Endothelial cell of umbilical vein (primary cell): Measurements from ENCODE around the gene HDAC11. TPM values are rescaled to one million over a fixed set of nuclear protein-coding genes. Genes with fewer than 3 reads are reported as not detected.

Experiments used
- BruUV-seq: library from RNA; stranded (reverse); fragments of 400-500 nt; replicated peaks from 2 replicates; lab custom pipeline; 2021; lab: Mats Ljungman, UMichigan
- CTCF ChIA-PET: fragments of 300-600, 350-600 bp; sonication (Branson Sonifier 250); formaldehyde crosslinking; loops from one replicate; lab custom pipeline; 2021; ENCODE audit warnings: antibody characterized with exemption, inconsistent platforms; lab: Charles Lee
- POLR2A ChIA-PET: fragments of 300-600, 350-600 bp; sonication (Branson Sonifier 250); formaldehyde crosslinking; loops from one replicate; lab custom pipeline; 2021; ENCODE audit warnings: antibody characterized with exemption, inconsistent platforms; lab: Charles Lee
- DNase-seq: peaks from one replicate; pipeline ENCODE4 v3.0.0-alpha.2; 2011; ENCODE audit warnings: low read depth, low spot score
- FAIRE-seq: peaks from 2 replicates; lab custom pipeline; 2011; peaks lifted over from hg19 to GRCh38; lab: Jason Lieb, UNC
- H2AFZ ChIP-seq: 2 replicates; pipeline ENCODE4 v1.6.0; 2012; ENCODE audit warnings: low read depth, low read length, control low read depth, inconsistent platforms
- H3K27ac ChIP-seq: 2 replicates; pipeline ENCODE4 v1.5.1; 2011; ENCODE audit warnings: low read depth, mild to moderate bottlenecking, control low read depth, low read length, moderate library complexity; ENCODE audit not compliant: insufficient read depth
- H3K27me3 ChIP-seq, 2 experiments: 2 replicates each; pipeline versions ENCODE4 v1.6.0 to v1.6.1; 2011; ENCODE audit warnings: low read length in 2 of 2, mixed read lengths in 1 of 2; ENCODE audit not compliant: control insufficient read depth in 2 of 2, insufficient read depth in 2 of 2
- H3K36me3 ChIP-seq, 2 experiments: 2 replicates in 1 of 2; 3 replicates in 1 of 2; pipeline ENCODE4 v1.5.1; 2011; ENCODE audit warnings: low read length in 2 of 2, mild to moderate bottlenecking in 1 of 2, moderate library complexity in 1 of 2; ENCODE audit not compliant: control insufficient read depth in 2 of 2, insufficient read depth in 2 of 2; ENCODE audit errors: extremely low read depth in 1 of 2
- H3K4me1 ChIP-seq: 3 replicates; pipeline ENCODE4 v1.5.1; 2011; ENCODE audit warnings: mild to moderate bottlenecking, low read length; ENCODE audit not compliant: control insufficient read depth, insufficient read depth; ENCODE audit errors: extremely low read depth
- H3K4me2 ChIP-seq: 2 replicates; pipeline ENCODE4 v1.6.1; 2011; ENCODE audit warnings: low read length, control low read depth, mixed read lengths; ENCODE audit not compliant: insufficient read depth
- H3K4me3 ChIP-seq, 3 experiments: fragments of 200-600 bp in 1 of 3; sonication (generic), shearing (Covaris generic) in 1 of 3; replicated peaks in 1 of 3; 2 replicates each; pipeline ENCODE4 v1.5.1; 2011 to 2016; ENCODE audit warnings: control low read depth in 3 of 3, low read length in 3 of 3, mild to moderate bottlenecking in 2 of 3, inconsistent platforms in 1 of 3, low read depth in 1 of 3, moderate library complexity in 1 of 3; ENCODE audit not compliant: insufficient read depth in 1 of 3
- H3K79me2 ChIP-seq: 2 replicates; pipeline ENCODE4 v1.6.0; 2012; ENCODE audit warnings: low read length, inconsistent platforms; ENCODE audit not compliant: control insufficient read depth, insufficient read depth
- H3K9ac ChIP-seq: replicated peaks from 2 replicates; pipeline ENCODE3; 2011; ENCODE audit warnings: low read length, control low read depth; ENCODE audit not compliant: insufficient read depth; ENCODE audit errors: extremely low read depth
- H3K9me1 ChIP-seq: replicated peaks from 3 replicates; pipeline ENCODE4 v1.6.0; 2011; ENCODE audit warnings: mild to moderate bottlenecking, low read length; ENCODE audit not compliant: control insufficient read depth, insufficient read depth; ENCODE audit errors: extremely low read depth
- H3K9me3 ChIP-seq: replicated peaks from 2 replicates; pipeline ENCODE4 v1.5.1; 2012; ENCODE audit warnings: low read length, inconsistent platforms; ENCODE audit not compliant: control insufficient read depth, insufficient read depth
- H4K20me1 ChIP-seq: replicated peaks from 2 replicates; pipeline ENCODE3; 2011; ENCODE audit warnings: mild to moderate bottlenecking, low read length; ENCODE audit not compliant: control insufficient read depth, insufficient read depth; ENCODE audit errors: extremely low read depth
- CTCF ChIP-seq, 2 donors: IDR thresholded peaks; 1 replicate in 1 of 2; 2 replicates in 1 of 2; pipeline ENCODE4 v1.5.1; 2011; ENCODE audit warnings: low read length in 2 of 2, mild to moderate bottlenecking in 2 of 2, moderate library complexity in 2 of 2, control low read depth in 1 of 2, inconsistent platforms in 1 of 2, low read depth in 1 of 2; ENCODE audit not compliant: insufficient read depth in 1 of 2; ENCODE audit errors: extremely low read depth in 1 of 2
- EZH2 ChIP-seq: IDR thresholded peaks from 2 replicates; pipeline ENCODE4 v1.6.1; 2012; ENCODE audit warnings: borderline replicate concordance, low read depth, mild to moderate bottlenecking, moderate library complexity, low read length, inconsistent platforms; ENCODE audit not compliant: severe bottlenecking
- FOS ChIP-seq: IDR thresholded peaks from 2 replicates; pipeline ENCODE4 v1.6.1; 2011; ENCODE audit warnings: mild to moderate bottlenecking, low read length, moderate library complexity, borderline replicate concordance; ENCODE audit not compliant: insufficient read depth
- GATA2 ChIP-seq: IDR thresholded peaks from 2 replicates; pipeline ENCODE4 v1.7.0; 2011; ENCODE audit warnings: low read depth, mild to moderate bottlenecking, moderate library complexity, mixed read lengths, low read length; ENCODE audit not compliant: insufficient read length, insufficient read depth
- JUN ChIP-seq: IDR thresholded peaks from 2 replicates; pipeline ENCODE4 v1.6.1; 2011; ENCODE audit warnings: borderline replicate concordance, low read depth; ENCODE audit not compliant: insufficient read length, insufficient read depth
- MAX ChIP-seq: IDR thresholded peaks from 2 replicates; pipeline ENCODE4 v1.6.1; 2011; ENCODE audit not compliant: insufficient read depth, insufficient read length
- MYC ChIP-seq: IDR thresholded peaks from one replicate; pipeline ENCODE4 v1.6.1; 2011; ENCODE audit warnings: mild to moderate bottlenecking, low read depth, low read length
- POLR2A ChIP-seq: IDR thresholded peaks from 2 replicates; pipeline ENCODE4 v1.6.1; 2012; ENCODE audit warnings: low read depth, mild to moderate bottlenecking, control low read depth, low read length
- POLR2AphosphoS5 ChIP-seq: IDR thresholded peaks from 2 replicates; pipeline ENCODE4 v1.6.1; 2012; ENCODE audit warnings: low read depth, mild to moderate bottlenecking, control low read depth, low read length, moderate library complexity; ENCODE audit not compliant: insufficient read depth
- dilution Hi-C: fragments of 300-500 bp; cut with MboI; formaldehyde crosslinking; loops from one replicate; pipeline ENCODE4 v1.15.0; 2019; ENCODE audit warnings: low sequenced_read_pairs; ENCODE audit not compliant: extremely low pct_ligation_motif_present
- intact Hi-C: fragments of 100-400 bp; cut with micrococcal nuclease; formaldehyde crosslinking; loops from one replicate; pipeline ENCODE4 v1.10.0; 2022
- polyA plus RNA-seq, 4 experiments: library from polyadenylated mRNA; depleted of rRNA in 3 of 4; stranded (reverse) in 3 of 4; unstranded in 1 of 4; fragments of >200 nt; gene quantifications; 2 replicates each; pipeline versions ENCODE4 v1.2.1 to v1.2.3, GENCODE V29; 2011 to 2012; ENCODE audit warnings: missing spikeins in 1 of 4
- total RNA-seq: library from RNA; stranded (reverse); gene quantifications from 2 replicates; pipeline ENCODE4 v1.2.3, GENCODE V29; 2021

The HDAC11 gene
- total and polyA plus RNA-seq, 2 donors (not counting 3 experiments of a cell fraction or from before 2014, with no cell fraction given) = 6.8 to 8.8 TPM

- intact Hi-C loops = no loop called here
- ChIA-PET POLR2A (no interaction called here), CTCF (interaction anchor here (10.7 kb wide), 1 partner anchor 146 kb away, joined by 746 read pairs; no protein-coding TSS in a partner anchor)
Measured at GRCh38 chr3:13501958-13502790, 22.1 kb downstream of the HDAC11 start.

More at GRCh38 chr3:13501958-13502790, 22.1 kb downstream of the HDAC11 start:
- H3K4me1 ChIP-seq = no peaks in the 10 kb centered on the region
- BruUV-seq = no TSS peak
- H2AFZ ChIP-seq = no peak overlapping the region
- no peaks in the 10 kb centered on the region for H3K36me3 ChIP-seq
- no peaks in the 10 kb centered on the region for H3K79me2 ChIP-seq
- H3K9ac ChIP-seq = no peak overlapping the region
- no peaks in the 10 kb centered on the region for H3K9me3 ChIP-seq
- TF ChIP-seq POLR2A (no peak), POLR2AphosphoS5 (no peak), JUN (no peak), FOS (no peak), GATA2 (no peak), MYC (no peak), EZH2 (no peak), CTCF (IDR thresholded peaks at IDR 0.05; ENCODE audit: extremely low read depth in 1 of 2, insufficient read depth in 1 of 2, low read depth in 1 of 2, low read length in 2 of 2) (no peak), MAX (no peak)
- no peak overlapping the region for H3K27ac ChIP-seq
- H3K4me3 ChIP-seq = no peak overlapping the region
- no peaks in the 10 kb centered on the region for H4K20me1 ChIP-seq
- DNase-seq (no peak), FAIRE-seq (no peak)
- H3K4me2 ChIP-seq = no peak overlapping the region
- H3K27me3 ChIP-seq = no peaks in the 10 kb centered on the region
- dilution Hi-C loops = no loop called here
- no peaks in the 10 kb centered on the region for H3K9me1 ChIP-seq
